Measurements from ENCODE around the gene CNTN5. TPM values are rescaled to one million over a fixed set of nuclear protein-coding genes. Genes with fewer than 3 reads are reported as not detected.

CNTN5 gene
- total and polyA plus RNA-seq, 2 donors (not counting 1 experiment from before 2014, with no cell fraction given) = not detected

DNA sequence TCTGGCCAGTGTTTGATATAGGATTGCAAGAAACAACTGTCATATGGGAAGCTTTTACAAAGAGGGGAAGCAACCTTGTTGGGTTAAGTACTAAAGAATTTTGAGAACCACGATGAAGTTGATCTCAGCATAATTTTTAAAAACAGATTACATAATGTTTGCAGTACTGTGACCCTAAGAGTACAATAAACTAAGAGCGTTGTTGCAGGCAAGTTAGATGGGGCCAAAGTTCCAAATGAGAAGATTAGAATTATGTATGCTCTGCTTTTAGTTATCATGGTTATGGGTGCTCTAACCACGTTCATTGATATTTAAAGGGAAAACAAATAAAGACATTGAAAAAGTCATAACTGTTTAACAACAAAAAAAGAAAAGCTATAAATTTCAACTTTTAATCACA, 177.5 kb downstream of the CNTN5 start:
- no peak for TF ChIP-seq EZH2 (IDR thresholded peaks at IDR 0.05; ENCODE audit: borderline replicate concordance, insufficient read depth, low read depth, low read length, poor library complexity, severe bottlenecking)
- TF ChIP-seq, protein P1, sequence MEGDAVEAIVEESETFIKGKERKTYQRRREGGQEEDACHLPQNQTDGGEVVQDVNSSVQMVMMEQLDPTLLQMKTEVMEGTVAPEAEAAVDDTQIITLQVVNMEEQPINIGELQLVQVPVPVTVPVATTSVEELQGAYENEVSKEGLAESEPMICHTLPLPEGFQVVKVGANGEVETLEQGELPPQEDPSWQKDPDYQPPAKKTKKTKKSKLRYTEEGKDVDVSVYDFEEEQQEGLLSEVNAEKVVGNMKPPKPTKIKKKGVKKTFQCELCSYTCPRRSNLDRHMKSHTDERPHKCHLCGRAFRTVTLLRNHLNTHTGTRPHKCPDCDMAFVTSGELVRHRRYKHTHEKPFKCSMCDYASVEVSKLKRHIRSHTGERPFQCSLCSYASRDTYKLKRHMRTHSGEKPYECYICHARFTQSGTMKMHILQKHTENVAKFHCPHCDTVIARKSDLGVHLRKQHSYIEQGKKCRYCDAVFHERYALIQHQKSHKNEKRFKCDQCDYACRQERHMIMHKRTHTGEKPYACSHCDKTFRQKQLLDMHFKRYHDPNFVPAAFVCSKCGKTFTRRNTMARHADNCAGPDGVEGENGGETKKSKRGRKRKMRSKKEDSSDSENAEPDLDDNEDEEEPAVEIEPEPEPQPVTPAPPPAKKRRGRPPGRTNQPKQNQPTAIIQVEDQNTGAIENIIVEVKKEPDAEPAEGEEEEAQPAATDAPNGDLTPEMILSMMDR (IDR thresholded peaks at IDR 0.05) = no peak
- DNase-seq (no peak), ATAC-seq (ENCODE audit: low read depth) (no peak)
- Histone ChIP-seq H2AFZ (ENCODE audit: insufficient read depth, low read depth, low read length, poor library complexity, severe bottlenecking) (no peak overlapping the region), H3K27me3 (replicated peaks in 1 of 4; ENCODE audit: control extremely low read depth in 1 of 4, control insufficient read depth in 3 of 4, insufficient read depth in 4 of 4, low read length in 3 of 4) (no peaks in the 10 kb centered on the region), H3K36me3 (replicated peaks in 1 of 2; ENCODE audit: control extremely low read depth in 1 of 2, control insufficient read depth in 1 of 2, extremely low read depth in 1 of 2, insufficient read depth in 2 of 2, low read length in 1 of 2) (no peaks in the 10 kb centered on the region), H3K9ac (ENCODE audit: low read length) (no peak overlapping the region), H4K20me1 (ENCODE audit: control insufficient read depth, insufficient read depth, low read length, poor library complexity, severe bottlenecking) (no peaks in the 10 kb centered on the region), H3K4me3 (ENCODE audit: control extremely low read depth in 1 of 5, extremely low read depth in 1 of 5, insufficient read depth in 1 of 5, low read depth in 2 of 5, low read length in 4 of 5) (no peak overlapping the region), H3K4me1 (ENCODE audit: control insufficient read depth in 2 of 2, insufficient read depth in 2 of 2, low read length in 2 of 2) (no peaks in the 10 kb centered on the region), H3K79me2 (ENCODE audit: control insufficient read depth, insufficient read depth, low read length) (no peaks in the 10 kb centered on the region), H3K4me2 (replicated peaks; ENCODE audit: low read depth, low read length, poor library complexity, severe bottlenecking) (no peak overlapping the region), H3K27ac (ENCODE audit: low read length in 2 of 2) (no peak overlapping the region), H3K9me3 (ENCODE audit: control extremely low read depth in 1 of 3, control insufficient read depth in 2 of 3, insufficient read depth in 1 of 3, low read length in 2 of 3) (no peaks in the 10 kb centered on the region)
- no CpG with 5 or more reads among the region's 3 CpGs for WGBS (ENCODE audit: insufficient coverage)
- no peak overlapping the region for H3K27ac Mint-ChIP-seq
- CTCF ChIA-PET = no interaction called here
- peaks cover 7% of the 10 kb centered on the region for H3K9me3 Mint-ChIP-seq (ENCODE audit: insufficient read depth)
- intact Hi-C loops (cut with micrococcal nuclease) = no loop called here
- POLR2A ChIA-PET = no interaction called here
- no peaks in the 10 kb centered on the region for H3K27me3 Mint-ChIP-seq
- no peaks in the 10 kb centered on the region for H3K4me1 Mint-ChIP-seq
- no peak overlapping the region for H3K4me3 Mint-ChIP-seq

DNA sequence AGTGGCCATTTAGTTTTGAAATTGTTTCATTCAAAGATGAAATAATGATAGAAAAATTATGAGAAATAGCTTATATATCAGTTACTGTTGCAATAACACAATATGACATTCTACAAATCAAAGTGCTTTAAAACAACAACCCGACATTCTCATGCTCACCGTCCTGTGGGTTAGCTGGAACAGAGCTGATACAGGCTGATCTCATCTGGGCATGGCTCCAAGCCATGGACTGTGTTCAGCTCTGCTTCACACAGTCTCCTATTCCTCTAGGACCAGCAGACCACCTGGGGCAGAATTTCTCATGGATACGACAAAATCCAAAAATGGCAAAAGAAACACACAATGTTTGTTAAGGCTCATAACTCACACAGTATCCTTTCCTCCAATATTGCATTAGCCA, 178.6 kb downstream of the CNTN5 start:
- Histone ChIP-seq H3K4me1 (ENCODE audit: control insufficient read depth in 2 of 2, insufficient read depth in 2 of 2, low read length in 2 of 2) (no peaks in the 10 kb centered on the region), H3K4me2 (replicated peaks; ENCODE audit: low read depth, low read length, poor library complexity, severe bottlenecking) (no peak overlapping the region), H4K20me1 (ENCODE audit: control insufficient read depth, insufficient read depth, low read length, poor library complexity, severe bottlenecking) (no peaks in the 10 kb centered on the region), H3K36me3 (replicated peaks in 1 of 2; ENCODE audit: control extremely low read depth in 1 of 2, control insufficient read depth in 1 of 2, extremely low read depth in 1 of 2, insufficient read depth in 2 of 2, low read length in 1 of 2) (no peaks in the 10 kb centered on the region), H3K4me3 (ENCODE audit: control extremely low read depth in 1 of 5, extremely low read depth in 1 of 5, insufficient read depth in 1 of 5, low read depth in 2 of 5, low read length in 4 of 5) (no peak overlapping the region), H3K27ac (ENCODE audit: low read length in 2 of 2) (no peak overlapping the region), H3K79me2 (ENCODE audit: control insufficient read depth, insufficient read depth, low read length) (no peaks in the 10 kb centered on the region), H2AFZ (ENCODE audit: insufficient read depth, low read depth, low read length, poor library complexity, severe bottlenecking) (no peak overlapping the region), H3K27me3 (replicated peaks in 1 of 4; ENCODE audit: control extremely low read depth in 1 of 4, control insufficient read depth in 3 of 4, insufficient read depth in 4 of 4, low read length in 3 of 4) (no peaks in the 10 kb centered on the region), H3K9ac (ENCODE audit: low read length) (no peak overlapping the region), H3K9me3 (ENCODE audit: control extremely low read depth in 1 of 3, control insufficient read depth in 2 of 3, insufficient read depth in 1 of 3, low read length in 2 of 3) (no peaks in the 10 kb centered on the region)
- peaks cover 7% of the 10 kb centered on the region for H3K9me3 Mint-ChIP-seq (ENCODE audit: insufficient read depth)
- POLR2A ChIA-PET = no interaction called here
- TF ChIP-seq, protein P1 (IDR thresholded peaks at IDR 0.05) = no peak
- TF ChIP-seq EZH2 (IDR thresholded peaks at IDR 0.05; ENCODE audit: borderline replicate concordance, insufficient read depth, low read depth, low read length, poor library complexity, severe bottlenecking) = no peak
- WGBS (ENCODE audit: insufficient coverage) = 9% methylated on average over 2 of the region's 3 CpGs
- ATAC-seq (ENCODE audit: low read depth) (no peak), DNase-seq (no peak)
- H3K4me3 Mint-ChIP-seq = no peak overlapping the region
- intact Hi-C loops (cut with micrococcal nuclease) = no loop called here
- H3K27ac Mint-ChIP-seq = no peak overlapping the region
- CTCF ChIA-PET = no interaction called here
- H3K27me3 Mint-ChIP-seq = no peaks in the 10 kb centered on the region
- H3K4me1 Mint-ChIP-seq = no peaks in the 10 kb centered on the region

Measured in B cell (primary cell).